Vagina (tissue), 2 donors: ENCODE measurements around the gene HAUS7. TPM values are rescaled to one million over a fixed set of nuclear protein-coding genes. Genes with fewer than 3 reads are reported as not detected.

Experiments
- DNase-seq, 2 donors: peaks; one replicate each; pipeline ENCODE4 v3.0.0-alpha.2; 2017; ENCODE audit errors: extremely low spot score in 2 of 2
- H3K27ac ChIP-seq: fragments of 200-600 bp; sonication (generic); one replicate; pipeline ENCODE4 v1.5.1; 2019
- H3K27me3 ChIP-seq: fragments of 200-600 bp; sonication (generic); one replicate; pipeline ENCODE4 v1.5.1; 2019
- H3K36me3 ChIP-seq, 2 donors: fragments of 200-600 bp; sonication (generic); one replicate each; pipeline ENCODE4 v1.5.1; 2017 to 2019
- H3K4me1 ChIP-seq: fragments of 200-600 bp; sonication (generic); one replicate; pipeline ENCODE4 v1.5.1; 2019
- H3K4me3 ChIP-seq, 2 donors: fragments of 200-600 bp; sonication (generic); 1 replicate in 1 of 2; 2 replicates in 1 of 2; pipeline ENCODE4 v1.5.1; 2016 to 2019
- H3K9me3 ChIP-seq: fragments of 200-600 bp; sonication (generic); one replicate; pipeline ENCODE4 v1.5.1; 2019
- CTCF ChIP-seq, 3 experiments: fragments of 450-650 bp in 2 of 3; fragments of 200-600 bp in 1 of 3; sonication (generic) in 1 of 3; IDR thresholded peaks; one replicate each; pipeline ENCODE4 v1.5.1; 2017 to 2019; ENCODE audit warnings: antibody characterized with exemption in 3 of 3, mild to moderate bottlenecking in 2 of 3, moderate library complexity in 2 of 3
- POLR2A ChIP-seq, 2 donors: fragments of 450-650 bp; IDR thresholded peaks; one replicate each; pipeline ENCODE4 v1.6.1; 2017; ENCODE audit warnings: antibody characterized with exemption in 2 of 2, mild to moderate bottlenecking in 2 of 2, moderate library complexity in 2 of 2
- POLR2AphosphoS5 ChIP-seq, 2 donors: sonication (generic); formaldehyde crosslinking; IDR thresholded peaks; one replicate each; pipeline ENCODE4 v1.9.0; 2017; ENCODE audit warnings: antibody characterized with exemption in 2 of 2, mild to moderate bottlenecking in 2 of 2, low read depth in 1 of 2; ENCODE audit not compliant: insufficient read depth in 1 of 2
- intact Hi-C: fragments of 100-400 bp; cut with DNase I; formaldehyde crosslinking; loops from one replicate; pipeline ENCODE4 v1.15.1; 2023
- total RNA-seq: library from RNA; depleted of rRNA; stranded (reverse); fragments of >200 nt; gene quantifications from one replicate; pipeline ENCODE4 v1.2.3, GENCODE V29; 2016

Gene HAUS7
- total RNA-seq, 1 donor from 2014 or later, result 17.7 TPM

GRCh38 chrX:153495903-153496589 lies 25.7 kb upstream of the HAUS7 start:
- DNase-seq, result no peak
- Histone ChIP-seq H3K36me3 (no peaks in the 10 kb centered on the region), H3K9me3 (no peaks in the 10 kb centered on the region), H3K27me3 (no peaks in the 10 kb centered on the region), H3K4me3 (peak overlapping the region; percentile 43 to 44), H3K27ac (peak overlapping the region; percentile 72), H3K4me1 (peaks cover 54% of the 10 kb centered on the region)
- TF ChIP-seq CTCF (IDR thresholded peaks at IDR 0.05) (no peak), POLR2AphosphoS5 (IDR thresholded peaks at IDR 0.05; ENCODE audit: insufficient read depth in 1 of 2, low read depth in 1 of 2) (no peak), POLR2A (IDR thresholded peaks at IDR 0.05) (no peak)
- intact Hi-C loops, result loop anchor here (2.0 kb wide), 1 partner anchor 25 kb away; the partner anchor contains the start of gene HAUS7

GRCh38 chrX:153495362-153495751 lies 25.0 kb upstream of the HAUS7 start:
- Histone ChIP-seq H3K9me3 (no peaks in the 10 kb centered on the region), H3K27ac (peak overlapping the region; percentile 72), H3K4me1 (peaks cover 53% of the 10 kb centered on the region), H3K36me3 (no peaks in the 10 kb centered on the region), H3K4me3 (peak overlapping the region; percentile 43 to 44), H3K27me3 (no peaks in the 10 kb centered on the region)
- TF ChIP-seq CTCF (IDR thresholded peaks at IDR 0.05), result no peak
- TF ChIP-seq POLR2AphosphoS5 (IDR thresholded peaks at IDR 0.05; ENCODE audit: insufficient read depth in 1 of 2, low read depth in 1 of 2), result peak in 1 of 2 donors; percentile 49
- intact Hi-C loops, result loop anchor here (2.0 kb wide), 1 partner anchor 25 kb away; the partner anchor contains the start of gene HAUS7
- DNase-seq, result no peak

- Histone ChIP-seq H3K27me3 (no peaks in the 10 kb centered on the region), H3K27ac (peak within 1 kb of the TSS; percentile 72), H3K9me3 (no peaks in the 10 kb centered on the region), H3K4me1 (peaks cover 47% of the 10 kb centered on the region), H3K4me3 (peak within 1 kb of the TSS; percentile 43 to 44), H3K36me3 (no peaks in the 10 kb centered on the region)
- TF ChIP-seq POLR2A (IDR thresholded peaks at IDR 0.05) (no peak), POLR2AphosphoS5 (IDR thresholded peaks at IDR 0.05; ENCODE audit: insufficient read depth in 1 of 2, low read depth in 1 of 2) (no peak), CTCF (IDR thresholded peaks at IDR 0.05) (peak in 1 of 3 experiments; percentile 44)
- no peak for DNase-seq
- intact Hi-C loops, result loop anchor here (2.0 kb wide), 1 partner anchor 24 kb away; the partner anchor contains the start of gene HAUS7
These were observed 24.4 kb upstream of the HAUS7 start, which contains the start of gene BGN for GRCh38 chrX:153494541-153495361. Gene BGN (plus strand): TSS chrX:153494980. CDS start chrX:153504632, 9,652 bp downstream.

- H3K9me3 ChIP-seq, result no peaks in the 10 kb centered on the region
- intact Hi-C loops, result loop anchor here (2.0 kb wide), 1 partner anchor 23 kb away; the partner anchor contains the start of gene HAUS7
- peak in 1 of 2 donors; percentile 16 for TF ChIP-seq POLR2AphosphoS5 (IDR thresholded peaks at IDR 0.05; ENCODE audit: insufficient read depth in 1 of 2, low read depth in 1 of 2)
- TF ChIP-seq CTCF (IDR thresholded peaks at IDR 0.05), result no peak
- DNase-seq, result no peak
- H3K4me1 ChIP-seq, result peaks cover 40% of the 10 kb centered on the region
- peak overlapping the region; percentile 72 for H3K27ac ChIP-seq
- H3K36me3 ChIP-seq, result no peaks in the 10 kb centered on the region
- peak overlapping the region in 1 of 2 donors; percentile 43 for H3K4me3 ChIP-seq
- no peaks in the 10 kb centered on the region for H3K27me3 ChIP-seq
These were observed 23.7 kb upstream of the HAUS7 start for GRCh38 chrX:153494061-153494460.
